Medulla oblongata (tissue), 1 donor: ENCODE measurements around the gene INKA1.

Experiments
- DNase-seq: peaks from one replicate; pipeline ENCODE4 v3.0.0-alpha.2; 2015; ENCODE audit errors: extremely low spot score

The INKA1 gene

DNA sequence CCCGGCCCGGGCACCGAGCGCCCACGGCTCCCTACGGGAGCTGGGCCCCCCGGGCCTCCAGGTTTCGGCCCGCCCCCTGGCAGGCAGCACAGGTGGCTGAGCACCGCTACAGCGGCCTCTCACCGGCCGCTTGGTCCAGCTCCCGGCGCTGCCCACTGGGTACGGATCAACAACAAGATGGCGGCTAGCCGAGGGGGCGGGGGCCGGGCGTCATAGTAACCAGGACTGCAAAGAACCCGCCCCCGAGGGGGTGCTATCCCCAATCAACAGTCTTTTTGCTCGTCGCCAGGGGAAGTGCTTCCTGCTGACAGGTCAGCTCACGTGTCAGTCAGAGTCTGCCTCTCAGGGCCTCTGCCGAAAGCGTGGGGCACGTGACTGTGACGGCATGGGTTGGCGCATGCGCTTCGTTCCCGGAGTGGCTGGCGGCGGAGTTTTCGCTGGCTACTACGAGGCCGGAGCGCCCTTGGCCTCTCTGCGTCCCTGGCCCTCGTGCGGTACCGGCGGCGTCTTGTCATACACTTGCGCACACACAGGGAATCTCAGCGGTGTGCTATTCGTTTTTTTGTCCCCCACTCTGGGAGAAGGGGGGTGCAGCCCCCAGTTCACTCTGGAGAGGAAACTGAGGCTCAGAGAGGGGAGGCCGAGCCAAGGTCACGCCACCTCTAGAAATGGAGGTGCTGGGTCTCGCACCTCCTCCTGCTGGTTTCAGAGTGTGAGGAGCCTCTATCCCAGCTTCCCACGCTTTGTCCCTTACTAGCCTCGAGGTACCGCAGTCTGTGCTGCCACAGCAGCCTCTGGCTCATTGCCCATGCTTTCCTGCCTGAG is 16.5 kb upstream of the INKA1 start, which contains the start of gene IP6K1:
Gene IP6K1 (minus strand): TSS at position 186 of the 825 bp plus-strand sequence. CDS start 38,502 bp downstream, outside the sequence.
- peak; percentile 100 for DNase-seq

- DNase-seq: peak; percentile 46
These were observed 15.9 kb upstream of the INKA1 start for GRCh38 chr3:49787182-49787464.

GRCh38 chr3:49787536-49787935 is 15.5 kb upstream of the INKA1 start:
- no peak for DNase-seq

DNA sequence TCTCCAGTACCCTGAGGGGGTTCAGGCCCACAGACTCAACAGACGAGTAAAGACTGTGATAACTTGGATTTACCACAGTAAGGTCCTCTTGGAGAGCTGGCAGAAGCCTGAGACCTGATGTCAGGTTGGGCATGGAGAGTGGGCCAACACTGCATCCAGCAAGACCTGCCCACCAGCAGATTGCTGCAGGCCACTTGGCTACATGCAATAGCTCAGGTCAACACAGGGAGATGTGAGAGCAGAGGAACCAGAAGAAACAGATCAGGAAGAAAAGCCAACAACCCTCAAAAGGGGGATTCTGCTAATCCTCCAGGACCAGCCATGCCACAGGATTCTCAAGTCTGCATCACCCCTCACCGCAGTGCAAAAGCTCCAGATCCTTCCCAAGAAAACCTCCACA is 15.0 kb upstream of the INKA1 start:
- DNase-seq: no peak

DNA sequence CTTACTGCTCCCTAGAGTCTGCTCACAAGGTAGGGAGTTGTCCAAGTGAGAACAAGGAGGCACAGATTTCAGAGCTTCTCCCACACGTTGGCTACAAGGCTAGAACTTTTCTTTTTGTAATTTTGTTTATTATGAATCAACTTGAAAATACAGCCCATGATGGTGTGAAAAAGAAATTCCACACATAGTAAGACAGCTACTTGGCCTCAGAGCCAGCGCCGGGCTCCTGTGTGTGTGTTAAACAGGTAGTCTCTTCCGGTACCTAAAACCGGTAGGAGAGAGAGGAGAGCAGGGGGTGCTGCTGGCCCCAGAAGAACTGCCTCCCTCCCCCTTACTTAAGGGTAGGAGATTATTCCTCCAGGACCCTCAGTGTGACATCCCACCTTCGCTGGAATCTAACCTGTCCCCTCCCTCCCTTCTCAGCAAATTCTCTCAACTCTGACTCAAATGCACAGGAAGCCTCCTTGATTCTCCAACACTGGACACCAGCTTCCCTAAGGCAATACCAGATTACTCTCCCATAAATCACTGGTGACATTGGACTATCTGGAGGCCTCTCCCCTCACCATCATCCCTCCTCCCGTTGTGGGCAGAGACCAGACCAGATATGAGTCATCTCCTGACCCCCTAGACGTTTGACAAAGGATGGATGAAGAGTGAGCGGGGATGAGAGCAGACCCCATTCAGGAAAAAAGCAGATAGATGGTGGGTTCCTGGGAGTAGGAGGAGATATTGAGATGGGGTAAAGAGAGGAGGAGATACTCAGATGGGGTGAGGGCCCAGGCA is 12.2 kb upstream of the INKA1 start:
- no peak for DNase-seq

GRCh38 chr3:49791571-49791970 is 11.5 kb upstream of the INKA1 start:
- no peak for DNase-seq

GRCh38 chr3:49792371-49793150 is 10.5 kb upstream of the INKA1 start:
- no peak for DNase-seq

- DNase-seq: no peak
These were observed 9.5 kb upstream of the INKA1 start for GRCh38 chr3:49793486-49794085.

DNA sequence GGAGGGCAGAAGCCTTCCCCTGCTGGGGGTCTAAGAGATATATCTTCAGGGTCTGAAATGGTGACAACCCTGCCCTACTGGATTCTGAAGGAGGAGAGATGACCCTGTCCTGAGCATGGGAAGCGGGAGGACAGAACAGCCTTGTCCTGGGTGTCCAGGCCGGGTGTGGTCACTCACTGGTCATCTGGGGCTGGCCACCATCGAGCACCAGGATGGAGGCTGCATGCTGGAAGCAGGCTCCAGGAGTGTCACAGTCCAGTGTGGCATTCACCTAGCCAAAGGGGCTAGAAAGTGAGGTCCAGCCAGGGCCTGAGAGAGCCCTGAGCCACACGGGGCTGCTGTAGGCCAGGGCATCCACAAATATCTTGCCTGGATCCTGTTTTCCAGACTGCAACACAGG is 8.6 kb upstream of the INKA1 start:
- no peak for DNase-seq

GRCh38 chr3:49794926-49795905 is 7.8 kb upstream of the INKA1 start:
- no peak for DNase-seq

DNA sequence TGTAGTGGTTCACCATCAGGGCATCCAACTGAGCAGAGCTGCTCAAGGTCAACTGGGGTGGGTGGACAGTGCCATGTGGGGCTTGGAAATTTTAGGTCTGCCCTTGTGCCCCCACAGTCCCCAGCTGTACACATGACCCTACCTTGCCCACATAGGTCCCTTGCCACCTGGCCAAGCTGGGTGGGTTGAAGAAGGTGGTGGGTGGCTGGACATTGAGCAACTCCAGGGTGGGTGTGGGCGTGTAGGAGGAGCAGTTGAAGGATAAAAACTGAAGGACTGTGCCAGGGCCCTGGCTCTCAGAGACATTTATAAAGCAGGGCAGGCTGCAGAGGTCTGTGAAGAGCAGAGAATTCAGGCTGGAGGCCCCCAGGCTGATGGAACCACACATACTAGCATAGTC is 4.0 kb upstream of the INKA1 start:
- DNase-seq: no peak

DNA sequence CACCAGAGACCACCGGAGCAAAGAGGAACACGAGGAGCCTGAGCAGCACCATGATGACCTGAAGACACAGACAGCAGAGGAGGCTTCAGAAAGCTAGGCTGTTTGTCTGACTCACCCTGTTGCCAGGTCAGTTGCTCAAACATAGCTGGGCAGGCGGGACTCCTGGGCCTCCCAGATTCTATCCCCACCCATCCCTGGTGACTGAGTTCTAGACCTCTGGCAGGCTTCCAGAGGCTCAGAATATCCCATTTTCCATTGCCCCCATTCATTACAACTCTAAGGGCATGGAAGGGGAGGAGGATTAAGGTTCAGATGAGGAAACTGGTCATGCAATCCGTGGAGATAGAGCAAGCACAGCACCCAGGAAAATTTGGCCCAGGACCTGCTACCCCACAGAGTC is 3.3 kb upstream of the INKA1 start, which contains the start of gene CDHR4:
Gene CDHR4 (minus strand): TSS at position 113 of the 400 bp plus-strand sequence. CDS start 61 bp downstream, at position 52.
- no peak for DNase-seq

DNA sequence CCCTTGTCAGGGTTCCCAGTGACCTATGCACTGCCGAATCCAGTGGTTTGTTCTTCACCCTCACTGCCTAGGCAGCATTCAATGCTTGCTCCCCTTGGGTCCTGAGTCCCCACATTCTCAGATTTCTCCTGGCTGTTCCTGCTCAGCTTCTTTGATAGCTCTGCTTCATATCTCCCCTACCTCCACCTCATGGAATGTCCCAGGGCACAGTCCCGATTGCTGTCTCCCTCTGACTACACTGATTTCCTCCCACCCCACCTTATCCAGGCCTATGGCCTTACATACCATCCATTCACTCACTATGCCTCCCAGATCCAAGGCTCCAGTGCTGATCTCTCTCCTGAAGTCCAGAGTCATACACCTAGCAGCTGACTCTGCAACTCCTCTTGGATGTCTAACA is 1.9 kb upstream of the INKA1 start:
- DNase-seq: no peak

DNA sequence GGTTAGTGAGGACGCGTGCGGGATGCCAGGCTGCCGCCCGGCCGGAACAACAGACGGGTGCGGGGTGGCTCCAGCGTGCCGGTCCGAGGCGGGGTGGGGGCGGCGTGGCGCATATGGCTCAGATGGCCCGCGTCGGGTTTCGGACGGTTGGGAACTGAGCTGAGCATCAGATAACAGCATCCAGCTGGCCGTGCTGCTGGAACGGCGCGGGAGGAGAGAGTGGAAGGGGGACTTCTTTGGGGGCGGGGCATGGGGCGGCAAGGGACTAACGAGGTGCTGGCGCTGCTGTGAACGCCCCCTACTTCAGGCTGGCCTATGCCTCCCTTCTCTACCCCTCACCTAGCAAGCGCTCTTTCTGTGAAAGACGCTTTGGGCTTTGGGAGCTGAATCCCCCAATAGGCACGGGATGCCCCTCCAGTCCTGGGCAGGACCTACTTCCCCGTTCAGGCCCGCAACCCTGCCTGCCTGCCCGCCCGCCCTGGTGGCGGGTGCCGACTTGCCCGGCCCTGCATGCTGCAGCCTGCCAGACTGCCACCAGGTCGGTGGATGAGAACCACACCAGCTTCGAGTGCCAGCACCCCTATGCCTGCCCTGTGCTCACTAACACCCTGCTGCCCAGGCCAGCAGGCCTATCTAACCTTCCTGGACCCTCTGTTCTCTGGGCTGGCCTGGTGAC is 542 bp downstream of the INKA1 start:
- no peak for DNase-seq

GRCh38 chr3:49804141-49805041 is 1.3 kb downstream of the INKA1 start:
- DNase-seq: no peak

DNA sequence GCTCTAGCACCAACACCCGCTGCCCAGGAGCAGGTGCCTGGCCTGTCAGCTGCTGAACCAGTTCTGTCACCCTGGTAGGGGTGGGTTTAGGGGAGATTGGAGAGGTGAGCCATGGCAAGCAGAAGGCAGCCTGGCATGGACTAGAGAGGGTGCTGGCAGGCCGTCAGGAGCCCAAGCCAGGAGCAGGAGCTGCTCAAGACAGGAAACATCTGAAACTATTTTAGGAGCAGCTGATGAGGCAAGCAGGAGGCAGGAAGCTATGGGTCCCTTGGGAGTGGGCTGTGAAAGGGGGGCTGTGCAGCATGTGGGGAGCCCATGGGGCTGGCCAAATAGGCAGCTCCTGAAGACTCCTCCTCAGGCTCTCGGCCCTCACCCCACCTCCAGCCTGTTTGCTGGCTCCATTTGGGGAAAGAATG is 2.3 kb downstream of the INKA1 start:
- peak; percentile 77 for DNase-seq

- DNase-seq: peak; percentile 67
These were observed 3.0 kb downstream of the INKA1 start for GRCh38 chr3:49805897-49806701.

DNA sequence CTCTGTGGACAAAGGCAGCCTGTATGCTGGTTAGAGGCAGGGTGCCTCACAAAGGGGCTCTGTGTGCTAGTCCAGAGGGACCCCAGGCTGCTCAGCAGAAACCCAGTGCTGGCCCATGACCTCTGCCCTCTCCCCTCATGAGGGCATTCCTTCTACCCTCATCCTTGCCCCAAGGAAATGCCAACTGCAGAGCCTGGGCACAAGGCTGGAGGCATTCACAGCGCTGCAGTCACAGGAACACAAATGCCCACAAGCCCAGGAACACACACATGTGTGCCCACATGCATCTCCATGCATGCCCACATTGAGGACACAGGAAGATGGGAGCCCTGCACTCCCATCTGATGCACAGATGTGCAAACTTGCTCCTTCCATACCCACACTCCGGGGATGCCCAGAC is 3.8 kb downstream of the INKA1 start:
- no peak for DNase-seq
